Activated T-helper 1 cell treated with anti-CD3 and anti-CD28 coated beads, Interleukin-12 subunit alpha, Interleukin-12 subunit beta, Interleukin-2, Interleukin-4 antibody, amounts not matched to agents 30 ng/mL and 10 ng/mL and 1 ng/mL, durations not matched to agents 14 hours and 24 hours and 36 hours (primary cell): ENCODE measurements around the gene KIF21B. TPM values are rescaled to one million over a fixed set of nuclear protein-coding genes. Genes with fewer than 3 reads are reported as not detected.
A peak's percentile ranks its signal among the peaks of the same experiment; 100 is the strongest.

ENCODE experiments used
- DNase-seq: peaks from one replicate; pipeline ENCODE4 v3.0.0; 2021; ENCODE audit warnings: low spot score
- H3K27ac Mint-ChIP-seq: one replicate; pipeline ENCODE4 v1.8.0; 2021; ENCODE audit warnings: mild to moderate bottlenecking, mixed read lengths
- H3K27me3 Mint-ChIP-seq: one replicate; pipeline ENCODE4 v1.8.0; 2022; ENCODE audit warnings: mild to moderate bottlenecking, moderate library complexity, mixed read lengths; ENCODE audit not compliant: insufficient read depth
- H3K36me3 Mint-ChIP-seq: one replicate; pipeline ENCODE4 v1.8.0; 2021; ENCODE audit warnings: low read depth, mixed read lengths
- H3K4me1 Mint-ChIP-seq: one replicate; pipeline ENCODE4 v1.8.0; 2021; ENCODE audit warnings: low read depth, mixed read lengths
- H3K4me3 Mint-ChIP-seq: one replicate; pipeline ENCODE4 v1.8.0; 2021; ENCODE audit warnings: mild to moderate bottlenecking, moderate library complexity, mixed read lengths
- H3K9me3 Mint-ChIP-seq: one replicate; pipeline ENCODE4 v1.8.0; 2021; ENCODE audit warnings: mixed read lengths
- intact Hi-C: fragments of 100-400 bp; cut with micrococcal nuclease; formaldehyde crosslinking; loops from one replicate; pipeline ENCODE4 v1.15.1; 2024
- total RNA-seq: library from RNA; stranded (reverse); gene quantifications from 2 replicates; pipeline ENCODE4 v1.2.3, GENCODE V29; 2022

Gene KIF21B
- total RNA-seq, 1 donor from 2014 or later: 52.0 TPM

- Mint-ChIP-seq H3K4me3 (peak overlapping the region; percentile 8), H3K9me3 (no peaks in the 10 kb centered on the region), H3K27me3 (no peaks in the 10 kb centered on the region), H3K27ac (peak overlapping the region; percentile 16), H3K36me3 (peaks cover 7% of the 10 kb centered on the region), H3K4me1 (peaks cover 84% of the 10 kb centered on the region)
- DNase-seq: no peak
- intact Hi-C loops: loop anchor here (1.0 to 5.0 kb wide), 3 partner anchors 8 to 863 kb away; partner anchors contain the start of gene KIF21B
Observed at GRCh38 chr1:201014816-201015200, 8.7 kb downstream of the KIF21B start.

- H3K27me3 Mint-ChIP-seq: no peaks in the 10 kb centered on the region
- no peak for DNase-seq
- peaks cover 3% of the 10 kb centered on the region for H3K36me3 Mint-ChIP-seq
- H3K9me3 Mint-ChIP-seq: no peaks in the 10 kb centered on the region
- peaks cover 84% of the 10 kb centered on the region for H3K4me1 Mint-ChIP-seq
- peak overlapping the region; percentile 16 for H3K27ac Mint-ChIP-seq
- H3K4me3 Mint-ChIP-seq: peak overlapping the region; percentile 37
- intact Hi-C loops: loop anchor here (1.0 kb wide), 1 partner anchor 12 kb away; no protein-coding TSS in a partner anchor
Observed at GRCh38 chr1:201013991-201014815, 9.3 kb downstream of the KIF21B start.

GRCh38 chr1:201013031-201013485 is 10.5 kb downstream of the KIF21B start:
- DNase-seq: no peak
- H3K36me3 Mint-ChIP-seq: peaks cover 2% of the 10 kb centered on the region
- H3K27ac Mint-ChIP-seq: peak overlapping the region; percentile 73
- intact Hi-C loops: loop anchor here (1.0 kb wide), 1 partner anchor 11 kb away; no protein-coding TSS in a partner anchor
- H3K9me3 Mint-ChIP-seq: no peaks in the 10 kb centered on the region
- no peaks in the 10 kb centered on the region for H3K27me3 Mint-ChIP-seq
- H3K4me3 Mint-ChIP-seq: peak overlapping the region; percentile 13
- H3K4me1 Mint-ChIP-seq: peaks cover 73% of the 10 kb centered on the region

GRCh38 chr1:201011616-201012015 is 11.9 kb downstream of the KIF21B start:
- Mint-ChIP-seq H3K36me3 (peaks cover 2% of the 10 kb centered on the region), H3K27me3 (no peaks in the 10 kb centered on the region), H3K4me1 (peaks cover 59% of the 10 kb centered on the region), H3K4me3 (no peak overlapping the region), H3K9me3 (no peaks in the 10 kb centered on the region), H3K27ac (no peak overlapping the region)
- DNase-seq: no peak
- intact Hi-C loops: no loop called here

GRCh38 chr1:201009962-201010645 is 13.4 kb downstream of the KIF21B start:
- DNase-seq: no peak
- H3K4me1 Mint-ChIP-seq: peaks cover 44% of the 10 kb centered on the region
- H3K36me3 Mint-ChIP-seq: peaks cover 2% of the 10 kb centered on the region
- no peaks in the 10 kb centered on the region for H3K9me3 Mint-ChIP-seq
- intact Hi-C loops: no loop called here
- H3K27ac Mint-ChIP-seq: peak overlapping the region; percentile 21
- H3K4me3 Mint-ChIP-seq: no peak overlapping the region
- H3K27me3 Mint-ChIP-seq: no peaks in the 10 kb centered on the region

GRCh38 chr1:201008666-201009360 is 14.7 kb downstream of the KIF21B start:
- intact Hi-C loops: no loop called here
- Mint-ChIP-seq H3K4me1 (peaks cover 36% of the 10 kb centered on the region), H3K27ac (no peak overlapping the region), H3K27me3 (no peaks in the 10 kb centered on the region), H3K4me3 (no peak overlapping the region), H3K9me3 (no peaks in the 10 kb centered on the region), H3K36me3 (peaks cover 2% of the 10 kb centered on the region)
- DNase-seq: no peak

- Mint-ChIP-seq H3K9me3 (no peaks in the 10 kb centered on the region), H3K4me3 (no peak overlapping the region), H3K4me1 (peaks cover 22% of the 10 kb centered on the region), H3K27ac (no peak overlapping the region), H3K36me3 (peaks cover 7% of the 10 kb centered on the region), H3K27me3 (no peaks in the 10 kb centered on the region)
- intact Hi-C loops: no loop called here
- no peak for DNase-seq
Observed at GRCh38 chr1:201007481-201007880, 16.0 kb downstream of the KIF21B start.

- Mint-ChIP-seq H3K9me3 (no peaks in the 10 kb centered on the region), H3K4me3 (no peak overlapping the region), H3K36me3 (peaks cover 16% of the 10 kb centered on the region), H3K27ac (no peak overlapping the region), H3K4me1 (peaks cover 12% of the 10 kb centered on the region), H3K27me3 (no peaks in the 10 kb centered on the region)
- intact Hi-C loops: no loop called here
- no peak for DNase-seq
Observed at GRCh38 chr1:201006450-201006849, 17.1 kb downstream of the KIF21B start.

GRCh38 chr1:201004732-201005131 is 18.8 kb downstream of the KIF21B start:
- Mint-ChIP-seq H3K9me3 (no peaks in the 10 kb centered on the region), H3K4me1 (peaks cover 6% of the 10 kb centered on the region), H3K4me3 (no peak overlapping the region), H3K27me3 (no peaks in the 10 kb centered on the region), H3K36me3 (peaks cover 17% of the 10 kb centered on the region), H3K27ac (no peak overlapping the region)
- no peak for DNase-seq
- intact Hi-C loops: no loop called here

- H3K36me3 Mint-ChIP-seq: peaks cover 18% of the 10 kb centered on the region
Observed at GRCh38 chr1:201004154-201004553, 19.4 kb downstream of the KIF21B start.

GRCh38 chr1:201002510-201002909 is 21.0 kb downstream of the KIF21B start:
- Mint-ChIP-seq H3K27me3 (no peaks in the 10 kb centered on the region), H3K27ac (no peak overlapping the region), H3K9me3 (no peaks in the 10 kb centered on the region), H3K36me3 (peaks cover 28% of the 10 kb centered on the region), H3K4me1 (no peaks in the 10 kb centered on the region), H3K4me3 (no peak overlapping the region)
- intact Hi-C loops: loop anchor here (1.0 kb wide), 1 partner anchor 11 kb away; no protein-coding TSS in a partner anchor
- no peak for DNase-seq

More at GRCh38 chr1:201004154-201004553, 19.4 kb downstream of the KIF21B start:
- no peaks in the 10 kb centered on the region for H3K9me3 Mint-ChIP-seq
- no peak for DNase-seq
- H3K4me1 Mint-ChIP-seq: peaks cover under 1% of the 10 kb centered on the region
- H3K27ac Mint-ChIP-seq: no peak overlapping the region
- H3K4me3 Mint-ChIP-seq: no peak overlapping the region
- no peaks in the 10 kb centered on the region for H3K27me3 Mint-ChIP-seq
- intact Hi-C loops: no loop called here

- no peak for DNase-seq
- no peaks in the 10 kb centered on the region for H3K27me3 Mint-ChIP-seq
- no peaks in the 10 kb centered on the region for H3K4me1 Mint-ChIP-seq
- no peaks in the 10 kb centered on the region for H3K9me3 Mint-ChIP-seq
- H3K4me3 Mint-ChIP-seq: no peak overlapping the region
- no peak overlapping the region for H3K27ac Mint-ChIP-seq
- intact Hi-C loops: loop anchor here (1.0 kb wide), 1 partner anchor 11 kb away; no protein-coding TSS in a partner anchor
- peaks cover 31% of the 10 kb centered on the region for H3K36me3 Mint-ChIP-seq
Observed at GRCh38 chr1:201001962-201002361, 21.6 kb downstream of the KIF21B start.
